Measurements from ENCODE around the gene EVI2A.
"Not testable (repeated sequence)": the region's sequence is repeated elsewhere in the genome, so short reads cannot be mapped to it uniquely, and the experiment has no call there.

The EVI2A gene, protein sequence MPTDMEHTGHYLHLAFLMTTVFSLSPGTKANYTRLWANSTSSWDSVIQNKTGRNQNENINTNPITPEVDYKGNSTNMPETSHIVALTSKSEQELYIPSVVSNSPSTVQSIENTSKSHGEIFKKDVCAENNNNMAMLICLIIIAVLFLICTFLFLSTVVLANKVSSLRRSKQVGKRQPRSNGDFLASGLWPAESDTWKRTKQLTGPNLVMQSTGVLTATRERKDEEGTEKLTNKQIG

GRCh38 chr17:31321481-31321880 is at the start of gene EVI2A:
TSS of gene EVI2A (minus strand) at chr17:31321622. CDS start at chr17:31319013, 2,609 bp downstream.
- DNase-seq, result no peak

- no peak for DNase-seq
These were observed 47.8 kb upstream of the EVI2A start for GRCh38 chr17:31369266-31369665.

GRCh38 chr17:31366088-31366487 is 44.7 kb upstream of the EVI2A start:
- DNase-seq, result no peak

- DNase-seq, result no peak
These were observed 42.6 kb upstream of the EVI2A start for GRCh38 chr17:31364012-31364411.

DNA sequence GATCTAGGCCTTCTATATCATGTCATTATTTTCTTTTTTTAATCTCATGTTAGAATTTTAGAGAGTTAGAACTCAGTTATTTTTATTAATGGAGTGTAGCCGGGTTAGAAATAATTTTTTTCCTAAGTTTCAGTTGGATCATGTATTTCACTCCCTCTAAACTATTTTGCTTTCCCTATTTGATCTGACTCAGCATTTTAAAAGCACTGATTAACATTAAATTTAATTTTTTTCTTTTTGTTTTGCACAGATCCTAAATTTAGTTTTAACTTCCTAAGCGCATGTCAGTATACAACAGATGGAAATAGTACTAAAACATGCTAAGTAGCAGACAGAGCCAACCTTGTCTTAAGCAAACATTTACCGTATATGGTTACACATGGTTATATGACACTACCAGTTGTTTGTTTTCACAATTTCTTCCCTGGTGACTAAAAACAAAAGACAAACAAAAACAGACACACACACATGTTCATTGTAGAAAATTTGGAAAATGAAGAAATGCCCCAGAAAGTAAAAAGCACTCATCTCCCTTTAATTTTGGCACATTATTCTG is 36.5 kb upstream of the EVI2A start:
- no peak for DNase-seq

DNA sequence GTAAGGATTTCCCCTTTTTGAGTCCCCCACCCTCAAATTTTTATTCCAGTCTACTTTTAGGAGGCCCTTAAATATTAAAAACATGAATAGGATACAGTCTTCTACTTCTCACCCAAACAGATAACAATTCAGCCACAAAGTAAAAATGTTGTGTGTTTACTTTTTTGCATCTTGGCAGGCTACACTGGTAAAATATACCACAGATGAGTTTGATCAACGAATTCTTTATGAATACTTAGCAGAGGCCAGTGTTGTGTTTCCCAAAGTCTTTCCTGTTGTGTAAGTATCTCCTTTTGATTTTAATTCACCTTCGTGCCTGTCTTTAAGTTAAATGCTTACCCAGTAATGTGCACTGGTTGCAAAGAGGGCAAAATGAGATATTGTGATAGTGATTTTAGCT is 35.7 kb upstream of the EVI2A start:
- no peak for DNase-seq

- DNase-seq, result no peak
These were observed 34.5 kb upstream of the EVI2A start for GRCh38 chr17:31355935-31356334.

DNA sequence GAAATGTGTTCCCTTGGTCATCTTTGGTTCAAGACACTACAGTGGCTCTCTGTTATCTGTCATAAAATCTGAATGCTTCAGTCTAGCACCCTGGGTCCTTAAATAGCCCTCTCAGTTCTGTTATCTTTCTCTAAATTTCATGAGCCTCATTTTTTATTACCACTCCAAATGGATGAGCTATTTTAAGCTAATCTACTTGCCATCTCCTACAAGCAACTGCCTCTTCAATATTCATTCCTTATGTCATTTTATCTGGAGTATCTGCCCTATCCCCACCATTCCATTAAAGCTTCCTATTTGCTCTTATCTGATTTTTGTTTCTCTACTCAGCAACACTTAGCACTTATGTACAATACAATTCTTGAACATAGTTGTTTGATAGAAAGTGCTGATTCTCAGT is 28.0 kb upstream of the EVI2A start:
- no peak for DNase-seq

- not testable (repeated sequence) for DNase-seq
These were observed 23.8 kb upstream of the EVI2A start for GRCh38 chr17:31345191-31345747.

DNA sequence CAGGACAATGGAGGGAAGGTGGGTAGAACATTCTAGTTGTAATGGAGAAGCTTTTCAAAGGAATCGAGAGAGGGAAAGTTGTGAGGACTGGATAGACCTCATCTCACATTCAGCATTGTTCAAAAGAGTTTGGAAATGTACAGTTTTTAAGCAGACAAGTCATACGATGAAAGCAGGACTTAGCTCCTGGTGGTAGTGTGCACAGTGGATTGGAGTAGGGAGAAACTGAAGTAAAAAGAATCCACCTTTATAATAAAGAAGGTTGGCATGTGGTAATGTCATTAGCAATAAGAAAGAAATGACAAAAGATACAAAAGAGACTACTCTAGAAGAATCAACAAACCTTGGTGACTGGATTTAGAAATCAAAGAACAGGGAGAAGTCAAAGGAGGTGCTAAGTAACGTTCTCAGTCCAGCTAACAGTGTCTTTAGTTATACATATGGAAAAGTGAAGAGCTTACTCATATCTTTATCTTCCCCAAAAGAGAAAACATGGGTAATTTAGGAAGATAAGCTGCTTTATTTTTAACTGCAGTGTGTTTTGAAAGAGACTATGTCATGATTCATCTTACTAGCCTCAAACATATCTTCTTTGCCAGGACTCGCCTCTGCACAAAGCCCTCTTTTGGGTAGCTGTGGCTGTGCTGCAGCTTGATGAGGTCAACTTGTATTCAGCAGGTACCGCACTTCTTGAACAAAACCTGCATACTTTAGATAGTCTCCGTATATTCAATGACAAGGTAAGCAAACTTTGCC is 18.7 kb upstream of the EVI2A start:
- no peak for DNase-seq

- no peak for DNase-seq
These were observed 7.8 kb upstream of the EVI2A start for GRCh38 chr17:31329221-31329620.

DNA sequence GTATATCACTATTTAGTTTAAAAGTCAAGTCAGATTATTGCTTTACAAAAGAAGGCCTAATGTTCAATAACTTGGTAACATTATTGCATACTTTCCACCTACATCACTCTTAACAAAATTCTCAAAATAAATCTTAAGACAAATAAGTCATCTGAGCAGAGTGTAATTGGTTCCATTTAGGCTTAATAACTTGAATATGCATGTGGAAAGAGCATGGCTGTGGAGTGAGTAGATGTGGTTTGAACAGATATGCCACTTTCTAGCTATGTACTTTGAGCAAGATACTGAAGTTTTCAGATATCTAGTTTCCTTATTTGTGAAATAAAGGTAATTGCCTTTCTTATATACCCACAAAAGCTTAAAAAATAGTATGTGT is 6.7 kb upstream of the EVI2A start:
- DNase-seq, result no peak

DNA sequence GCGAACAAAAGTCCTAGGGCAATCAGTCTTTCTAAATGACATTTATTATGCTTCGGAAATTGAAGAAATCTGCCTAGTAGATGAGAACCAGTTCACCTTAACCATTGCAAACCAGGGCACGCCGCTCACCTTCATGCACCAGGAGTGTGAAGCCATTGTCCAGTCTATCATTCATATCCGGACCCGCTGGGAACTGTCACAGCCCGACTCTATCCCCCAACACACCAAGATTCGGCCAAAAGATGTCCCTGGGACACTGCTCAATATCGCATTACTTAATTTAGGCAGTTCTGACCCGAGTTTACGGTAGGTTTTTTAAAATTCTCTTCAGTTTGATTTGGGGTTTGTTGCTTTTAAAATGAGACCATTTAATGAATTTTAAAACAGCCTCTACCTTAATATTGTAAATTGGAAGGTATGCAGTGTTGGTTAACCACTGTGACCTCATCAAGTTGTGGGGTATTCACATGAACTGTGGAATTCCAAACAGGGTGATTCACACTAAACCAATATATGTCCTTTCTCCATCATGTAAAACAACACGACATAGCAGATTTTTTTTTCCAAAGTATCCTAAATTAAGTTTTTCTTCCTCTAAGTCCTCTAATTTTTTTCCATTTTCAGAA is 6.2 kb upstream of the EVI2A start:
- no peak for DNase-seq

DNA sequence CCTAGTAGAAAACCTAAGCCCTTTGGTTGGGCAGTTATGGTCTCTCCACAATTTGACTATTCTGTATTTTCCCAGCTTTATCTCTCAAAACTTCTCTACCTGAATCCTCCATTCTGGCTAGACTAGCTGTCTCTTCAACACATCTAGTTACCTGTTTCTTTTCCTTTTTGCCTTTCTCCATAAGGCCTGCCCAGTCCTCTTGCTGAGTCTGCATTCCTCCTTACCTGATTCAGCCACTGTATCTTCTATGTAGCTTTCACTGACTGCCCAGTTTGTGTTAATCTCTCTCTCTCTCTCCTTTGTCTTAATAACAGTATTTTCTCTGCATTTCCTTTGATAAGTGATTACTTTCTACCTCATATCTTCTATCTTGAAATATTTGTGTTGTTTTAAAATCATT is 2.1 kb upstream of the EVI2A start:
- no peak for DNase-seq

DNA sequence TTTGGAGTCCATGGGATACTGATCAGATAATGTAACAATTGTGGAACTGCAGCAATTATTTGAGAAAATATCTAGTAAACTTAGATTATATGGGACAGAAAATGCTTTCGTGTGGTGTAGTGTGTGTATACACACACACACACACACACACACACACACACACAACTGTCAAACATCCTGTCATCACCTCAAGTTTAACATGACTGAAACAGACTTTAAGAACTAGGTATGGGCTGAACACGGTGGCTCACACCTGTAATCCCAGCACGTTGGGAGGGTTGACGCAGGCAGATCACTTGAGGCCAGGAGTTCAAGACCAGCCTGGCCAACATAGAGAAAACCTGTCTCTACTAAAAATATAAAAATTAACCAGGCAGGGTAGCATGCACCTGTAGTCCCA is 544 bp upstream of the EVI2A start:
- no peak for DNase-seq

DNA sequence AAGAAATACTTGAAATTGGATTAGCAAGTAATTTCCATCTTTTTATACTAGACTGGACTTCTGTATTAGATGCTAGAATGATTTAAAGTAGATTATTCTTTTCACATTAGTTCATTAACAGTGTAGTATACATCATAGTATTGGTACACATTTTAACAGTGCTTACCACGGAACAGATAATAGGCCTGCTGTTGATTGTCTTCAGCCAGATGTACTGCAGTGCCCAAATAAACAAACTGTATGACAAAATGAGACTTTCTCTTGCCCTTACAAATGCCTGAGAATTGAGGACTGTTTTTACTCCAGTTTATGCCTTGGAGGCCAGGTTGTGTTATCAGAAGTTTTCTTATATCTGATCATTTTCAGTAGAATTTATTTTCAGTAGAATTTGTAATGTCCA is 631 bp downstream of the EVI2A start:
- DNase-seq, result no peak

- no peak for DNase-seq
These were observed 1.2 kb downstream of the EVI2A start for GRCh38 chr17:31320241-31320640.

DNA sequence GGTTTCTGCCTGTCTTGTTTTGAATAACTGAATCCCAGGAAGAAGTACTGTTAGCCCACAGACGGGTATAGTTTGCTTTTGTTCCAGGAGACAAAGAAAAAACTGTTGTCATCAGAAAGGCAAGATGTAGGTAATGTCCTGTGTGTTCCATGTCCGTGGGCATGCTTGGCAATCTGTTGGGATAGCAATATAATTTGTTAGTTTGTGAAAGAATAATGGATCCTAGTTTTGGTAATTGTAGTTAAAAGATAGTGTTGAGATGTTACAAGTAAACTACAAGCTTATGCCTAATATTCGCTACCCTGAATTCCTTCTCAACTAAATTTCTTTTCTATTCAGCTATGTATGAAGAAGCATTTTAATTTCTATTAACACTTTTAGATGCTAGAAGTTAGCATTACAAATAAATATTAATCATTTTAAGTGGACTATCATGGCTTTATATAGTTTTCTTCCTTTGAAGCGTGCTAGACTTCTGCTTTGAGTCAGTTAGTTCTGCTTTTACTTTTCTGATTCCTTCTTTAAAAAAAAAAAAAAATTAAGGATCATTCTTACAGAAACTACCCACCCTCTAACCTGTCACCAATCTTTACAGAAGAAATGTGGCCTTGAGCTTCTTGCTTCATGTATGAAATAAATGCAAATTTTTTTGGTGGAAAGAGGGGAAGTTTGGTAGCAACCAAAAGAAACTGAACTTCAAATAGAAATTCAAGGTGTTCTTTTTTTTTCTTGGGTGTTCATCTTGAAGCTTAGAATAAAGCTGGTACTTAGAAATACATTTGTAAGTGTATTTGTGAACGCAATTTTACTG is 2.4 kb downstream of the EVI2A start:
- no peak for DNase-seq

- DNase-seq, result no peak
These were observed 3.1 kb downstream of the EVI2A start for GRCh38 chr17:31318298-31318801.

DNA sequence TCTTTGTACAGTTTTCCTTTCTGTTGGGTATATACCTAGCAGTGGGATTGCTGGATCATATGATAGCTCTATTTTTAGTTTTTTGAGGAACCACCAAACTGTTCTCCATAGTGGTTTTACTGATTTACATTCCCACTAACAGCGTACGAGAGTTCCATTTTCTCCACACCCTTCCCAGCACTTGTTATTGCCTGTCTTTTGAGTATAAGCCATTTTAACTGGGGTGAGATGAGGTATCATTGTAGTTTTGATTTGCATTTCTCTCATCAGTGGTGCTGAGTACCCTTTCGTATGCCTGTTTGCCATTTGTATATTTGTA is 6.7 kb downstream of the EVI2A start:
- no peak for DNase-seq

- no peak for DNase-seq
These were observed 7.2 kb downstream of the EVI2A start, which contains the start of gene EVI2B for GRCh38 chr17:31313982-31314781. TSS of gene EVI2B (minus strand) at chr17:31314054. CDS start at chr17:31305609, 8,445 bp downstream.

DNA sequence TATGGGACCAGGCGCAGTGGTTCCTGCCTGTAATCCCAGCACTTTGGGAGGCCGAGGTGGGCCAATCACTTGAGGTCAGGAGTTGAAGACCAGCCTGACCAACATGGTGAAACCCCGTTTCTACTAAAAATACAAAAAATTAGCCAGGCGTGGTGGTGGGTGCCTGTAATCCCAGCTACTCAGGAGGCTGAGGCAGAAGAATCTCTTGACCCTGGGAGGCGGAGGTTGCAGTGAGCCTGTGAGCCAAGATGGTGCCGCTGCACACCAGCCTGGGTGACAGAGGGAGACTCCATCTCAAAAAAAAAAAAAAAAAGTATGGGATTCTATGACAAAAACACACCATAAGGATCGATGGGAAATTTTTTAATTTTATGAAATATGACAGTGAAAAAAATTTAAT is 9.2 kb downstream of the EVI2A start:
- DNase-seq, result not testable (repeated sequence)

Data from NCI-H1436 treated with DMSO at 0.1 percent for 48 hours (cell line).